Naive B cell (primary cell): ENCODE measurements around the gene NHERF1. TPM values are rescaled to one million over a fixed set of nuclear protein-coding genes. Genes with fewer than 3 reads are reported as not detected.
A peak's percentile ranks its signal among the peaks of the same experiment; 100 is the strongest.

Experiments
- ATAC-seq, 2 donors: fragments of 150-1000 bp; cut with Tn5 transposase; 2 replicates each; pipeline ENCODE4 v1.10.0; 2021; ENCODE audit warnings: low read depth in 2 of 2, mild to moderate bottlenecking in 2 of 2, moderate library complexity in 2 of 2
- DNase-seq: peaks from one replicate; pipeline ENCODE4 v3.0.0; 2022
- H3K27ac Mint-ChIP-seq, 6 donors: one replicate each; pipeline ENCODE4 v1.8.0; 2020 to 2022; ENCODE audit warnings: mild to moderate bottlenecking in 6 of 6, mixed read lengths in 6 of 6, moderate library complexity in 5 of 6, inconsistent platforms in 2 of 6
- H3K27me3 Mint-ChIP-seq, 3 donors: one replicate each; pipeline ENCODE4 v1.8.0; 2021 to 2022; ENCODE audit warnings: mixed read lengths in 3 of 3, mild to moderate bottlenecking in 1 of 3
- H3K36me3 Mint-ChIP-seq, 2 donors: one replicate each; pipeline ENCODE4 v1.8.0; 2020 to 2022; ENCODE audit warnings: mixed read lengths in 2 of 2, inconsistent platforms in 1 of 2, mild to moderate bottlenecking in 1 of 2
- H3K4me1 Mint-ChIP-seq, 3 donors: one replicate each; pipeline ENCODE4 v1.8.0; 2020 to 2022; ENCODE audit warnings: mixed read lengths in 3 of 3, inconsistent platforms in 1 of 3, mild to moderate bottlenecking in 1 of 3, moderate library complexity in 1 of 3
- H3K4me3 Mint-ChIP-seq, 8 donors: one replicate each; pipeline ENCODE4 v1.8.0; 2020 to 2022; ENCODE audit warnings: mild to moderate bottlenecking in 8 of 8, mixed read lengths in 8 of 8, moderate library complexity in 8 of 8, inconsistent platforms in 2 of 8
- H3K9me3 Mint-ChIP-seq, 7 donors: one replicate each; pipeline ENCODE4 v1.8.0; 2020 to 2022; ENCODE audit warnings: mixed read lengths in 7 of 7, mild to moderate bottlenecking in 5 of 7, inconsistent platforms in 2 of 7, moderate library complexity in 1 of 7
- polyA plus RNA-seq, 6 donors: library from polyadenylated mRNA; unstranded; fragments of 300-500 nt; fragmentation: Illumina TruSeq; gene quantifications; one replicate each; pipeline ENCODE4 v1.2.3, GENCODE V29; 2021; ENCODE audit warnings: low read depth in 6 of 6

The NHERF1 gene
- polyA plus RNA-seq, 6 donors from 2014 or later = 66.4 to 122 (median 95.9) TPM

GRCh38 chr17:74723891-74724290 is 24.5 kb upstream of the NHERF1 start:
- Mint-ChIP-seq H3K27ac (no peak overlapping the region), H3K4me3 (no peak overlapping the region), H3K4me1 (peaks cover 0 to 7% (median 0%) of the 10 kb centered on the region in 3 donors), H3K27me3 (peaks cover 0 to 11% (median 5%) of the 10 kb centered on the region in 3 donors), H3K9me3 (no peaks in the 10 kb centered on the region), H3K36me3 (no peaks in the 10 kb centered on the region)
- ATAC-seq (no peak), DNase-seq (no peak)

DNA sequence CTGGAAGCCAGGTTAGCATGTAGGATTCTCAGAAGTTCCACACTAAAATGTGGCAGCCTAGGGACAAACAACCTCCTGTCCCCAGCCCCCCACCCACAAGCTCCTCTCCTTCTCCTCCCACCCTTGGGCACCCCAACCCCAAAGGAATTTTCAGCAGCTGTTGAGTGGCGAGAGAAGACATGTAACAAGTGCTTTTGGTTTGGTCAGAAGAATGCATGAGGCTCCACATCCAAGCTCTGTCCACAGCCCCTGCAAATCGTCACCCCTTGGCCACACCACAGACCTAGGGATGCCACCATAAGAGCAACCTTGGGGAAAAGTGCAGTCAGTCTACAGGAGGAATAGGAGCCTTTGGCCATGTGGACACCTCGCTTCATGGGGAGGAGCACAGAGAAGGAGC is 23.3 kb upstream of the NHERF1 start:
- Mint-ChIP-seq H3K36me3 (no peaks in the 10 kb centered on the region), H3K27me3 (peaks cover 0 to 11% (median 5%) of the 10 kb centered on the region in 3 donors), H3K9me3 (no peaks in the 10 kb centered on the region), H3K27ac (no peak overlapping the region), H3K4me3 (no peak overlapping the region), H3K4me1 (peaks cover 0 to 7% (median 0%) of the 10 kb centered on the region in 3 donors)
- DNase-seq (no peak), ATAC-seq (no peak)

- H3K27me3 Mint-ChIP-seq = no peaks in the 10 kb centered on the region
- no peak overlapping the region for H3K27ac Mint-ChIP-seq
- DNase-seq (no peak), ATAC-seq (no peak)
- H3K9me3 Mint-ChIP-seq = no peaks in the 10 kb centered on the region
- H3K4me1 Mint-ChIP-seq = peaks cover 0 to 14% (median 0%) of the 10 kb centered on the region in 3 donors
- H3K4me3 Mint-ChIP-seq = no peak overlapping the region
- H3K36me3 Mint-ChIP-seq = no peaks in the 10 kb centered on the region
These were observed 20.3 kb upstream of the NHERF1 start for GRCh38 chr17:74728033-74728701.

GRCh38 chr17:74728702-74729075 is 19.7 kb upstream of the NHERF1 start:
- no peaks in the 10 kb centered on the region for H3K36me3 Mint-ChIP-seq

GRCh38 chr17:74729368-74729767 is 19.1 kb upstream of the NHERF1 start:
- H3K36me3 Mint-ChIP-seq = no peaks in the 10 kb centered on the region
- no peak overlapping the region for H3K4me3 Mint-ChIP-seq
- H3K9me3 Mint-ChIP-seq = no peaks in the 10 kb centered on the region
- no peaks in the 10 kb centered on the region for H3K27me3 Mint-ChIP-seq
- no peak overlapping the region for H3K27ac Mint-ChIP-seq
- no peak for DNase-seq
- ATAC-seq = no peak
- H3K4me1 Mint-ChIP-seq = peaks cover 0 to 14% (median 0%) of the 10 kb centered on the region in 3 donors

More at GRCh38 chr17:74728702-74729075, 19.7 kb upstream of the NHERF1 start:
- Mint-ChIP-seq H3K27me3 (no peaks in the 10 kb centered on the region), H3K27ac (no peak overlapping the region), H3K9me3 (no peaks in the 10 kb centered on the region), H3K4me1 (peaks cover 0 to 14% (median 0%) of the 10 kb centered on the region in 3 donors), H3K4me3 (no peak overlapping the region)
- DNase-seq = no peak
- ATAC-seq = no peak

- no peaks in the 10 kb centered on the region for H3K9me3 Mint-ChIP-seq
- no peaks in the 10 kb centered on the region for H3K27me3 Mint-ChIP-seq
- no peak overlapping the region for H3K4me3 Mint-ChIP-seq
- ATAC-seq (no peak), DNase-seq (no peak)
- no peaks in the 10 kb centered on the region for H3K36me3 Mint-ChIP-seq
- H3K4me1 Mint-ChIP-seq = peaks cover 0 to 16% (median 4%) of the 10 kb centered on the region in 3 donors
- H3K27ac Mint-ChIP-seq = no peak overlapping the region
These were observed 18.6 kb upstream of the NHERF1 start for GRCh38 chr17:74729866-74730265.

- Mint-ChIP-seq H3K4me3 (no peak overlapping the region), H3K27me3 (no peaks in the 10 kb centered on the region), H3K36me3 (no peaks in the 10 kb centered on the region), H3K4me1 (peaks cover 0 to 19% (median 6%) of the 10 kb centered on the region in 3 donors), H3K9me3 (no peaks in the 10 kb centered on the region), H3K27ac (no peak overlapping the region)
- ATAC-seq (peak; percentile 39 to 71), DNase-seq (no peak)
These were observed 17.7 kb upstream of the NHERF1 start for GRCh38 chr17:74730491-74731346.

- H3K4me1 Mint-ChIP-seq = peaks cover 3 to 22% (median 9%) of the 10 kb centered on the region in 3 donors
- H3K9me3 Mint-ChIP-seq = no peaks in the 10 kb centered on the region
- no peaks in the 10 kb centered on the region for H3K36me3 Mint-ChIP-seq
- no peak for ATAC-seq
- H3K27me3 Mint-ChIP-seq = no peaks in the 10 kb centered on the region
- DNase-seq = no peak
- H3K4me3 Mint-ChIP-seq = no peak overlapping the region
- H3K27ac Mint-ChIP-seq = no peak overlapping the region
These were observed 17.2 kb upstream of the NHERF1 start for GRCh38 chr17:74731347-74731605.

DNA sequence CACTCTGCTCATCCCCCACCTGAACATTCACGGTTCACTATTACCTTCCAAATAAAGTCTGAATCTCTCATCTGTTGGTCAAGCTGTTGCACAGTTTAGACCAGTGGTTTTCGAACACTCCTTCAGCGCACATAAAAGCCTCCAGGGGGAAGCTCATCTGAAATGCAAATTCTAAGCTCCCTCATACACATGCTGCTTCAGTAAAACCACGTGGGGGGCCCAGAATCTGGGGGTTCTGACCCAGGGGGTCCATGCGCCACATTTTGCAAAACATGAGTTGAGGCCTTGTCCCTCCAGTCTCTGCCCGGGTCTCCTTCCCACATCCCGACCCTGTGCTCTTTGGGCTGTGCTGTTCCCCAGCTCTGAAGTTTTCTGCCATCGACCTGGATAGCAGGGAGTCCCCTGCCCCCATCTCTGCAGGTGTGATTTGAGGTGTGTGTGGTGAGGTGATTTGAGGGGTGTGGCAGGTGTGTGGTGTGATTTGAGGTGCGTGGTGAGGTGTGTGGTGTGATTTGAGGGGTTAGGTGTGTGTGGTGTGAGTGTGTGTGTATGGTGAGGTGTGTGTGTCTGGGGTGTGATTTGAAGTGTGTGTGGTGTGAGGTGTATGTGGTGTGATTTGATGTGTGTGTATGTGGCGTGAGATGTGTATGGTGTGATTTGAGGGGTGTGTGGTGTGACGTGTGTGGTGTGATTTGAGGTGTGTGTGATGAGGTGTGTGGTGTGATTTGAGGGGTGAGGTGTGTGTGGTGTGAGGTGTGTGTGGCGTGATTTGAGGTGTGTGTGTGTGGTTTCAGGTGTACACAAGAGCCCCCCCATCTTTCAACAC is 16.2 kb upstream of the NHERF1 start:
- ATAC-seq = no peak
- Mint-ChIP-seq H3K4me3 (no peak overlapping the region), H3K36me3 (no peaks in the 10 kb centered on the region), H3K4me1 (peaks cover 6 to 21% (median 11%) of the 10 kb centered on the region in 3 donors), H3K27ac (no peak overlapping the region), H3K27me3 (no peaks in the 10 kb centered on the region), H3K9me3 (no peaks in the 10 kb centered on the region)
- DNase-seq = no peak

GRCh38 chr17:74733365-74734122 is 14.9 kb upstream of the NHERF1 start:
- H3K36me3 Mint-ChIP-seq = no peaks in the 10 kb centered on the region
- no peak for ATAC-seq
- no peaks in the 10 kb centered on the region for H3K27me3 Mint-ChIP-seq
- DNase-seq = no peak
- peak overlapping the region in 1 of 6 donors; percentile 12 for H3K27ac Mint-ChIP-seq
- H3K9me3 Mint-ChIP-seq = no peaks in the 10 kb centered on the region
- H3K4me3 Mint-ChIP-seq = no peak overlapping the region
- H3K4me1 Mint-ChIP-seq = peaks cover 17 to 33% (median 18%) of the 10 kb centered on the region in 3 donors

- peak overlapping the region in 1 of 8 donors; percentile 56 for H3K4me3 Mint-ChIP-seq
These were observed 14.2 kb upstream of the NHERF1 start for GRCh38 chr17:74734256-74734655.

GRCh38 chr17:74736513-74737298 is 11.7 kb upstream of the NHERF1 start, which contains the start of gene RAB37:
Gene RAB37, plus strand, starts transcription at chr17:74737256. Its CDS starts 17 bp downstream, at chr17:74737273.
- H3K4me1 Mint-ChIP-seq = peaks cover 40 to 53% (median 49%) of the 10 kb centered on the region in 3 donors
- peak within 1 kb of the TSS; percentile 82 to 96 (median 94) for H3K4me3 Mint-ChIP-seq
- peak; percentile 83 for DNase-seq
- no peaks in the 10 kb centered on the region for H3K36me3 Mint-ChIP-seq
- peak within 1 kb of the TSS; percentile 74 to 96 (median 95) for H3K27ac Mint-ChIP-seq
- ATAC-seq = peak; percentile 83 to 86
- no peaks in the 10 kb centered on the region for H3K9me3 Mint-ChIP-seq
- H3K27me3 Mint-ChIP-seq = no peaks in the 10 kb centered on the region

More at GRCh38 chr17:74734256-74734655, 14.2 kb upstream of the NHERF1 start:
- ATAC-seq (no peak), DNase-seq (no peak)
- Mint-ChIP-seq H3K4me1 (peaks cover 24 to 40% (median 25%) of the 10 kb centered on the region in 3 donors), H3K27me3 (no peaks in the 10 kb centered on the region), H3K27ac (peak overlapping the region in 2 of 6 donors; percentile 12 to 20), H3K36me3 (no peaks in the 10 kb centered on the region), H3K9me3 (no peaks in the 10 kb centered on the region)
